Uterus (tissue), 2 donors: Measurements from ENCODE around the gene LIFR.

Experiments used
- POLR2A ChIP-seq, 2 donors: fragments of 450-650 bp; IDR thresholded peaks; one replicate each; pipeline ENCODE4 v1.6.1; 2016; ENCODE audit warnings: antibody characterized with exemption in 2 of 2, mild to moderate bottlenecking in 1 of 2, moderate library complexity in 1 of 2
- TF ChIP-seq, protein P1 (sequence below), 4 experiments: fragments of 200-600 bp in 2 of 4; fragments of 450-650 bp in 2 of 4; sonication (generic) in 2 of 4; IDR thresholded peaks; one replicate each; pipeline ENCODE4 v1.5.1; 2016 to 2019; ENCODE audit warnings: antibody characterized with exemption in 4 of 4, mild to moderate bottlenecking in 2 of 4, moderate library complexity in 1 of 4

DNA sequence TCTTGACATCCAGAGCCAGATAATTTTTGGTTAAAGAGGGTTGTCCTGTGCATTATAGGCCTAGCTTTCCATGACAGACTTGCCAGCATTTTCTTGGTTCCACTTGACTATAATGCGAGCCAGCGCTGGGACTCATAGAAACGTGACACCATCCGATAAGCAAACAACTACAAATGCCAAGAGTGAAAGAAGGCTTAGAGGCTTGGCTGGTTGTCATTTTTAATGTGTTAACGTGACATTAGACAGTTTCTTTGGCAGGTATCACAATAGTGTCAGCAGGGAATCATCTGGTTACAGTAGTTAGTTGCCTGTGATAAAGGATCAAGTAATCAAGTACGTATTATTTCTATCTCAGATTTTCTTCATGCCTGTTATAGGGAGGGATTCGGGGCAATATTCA, 20.0 kb upstream of the LIFR start:
- TF ChIP-seq, protein P1, sequence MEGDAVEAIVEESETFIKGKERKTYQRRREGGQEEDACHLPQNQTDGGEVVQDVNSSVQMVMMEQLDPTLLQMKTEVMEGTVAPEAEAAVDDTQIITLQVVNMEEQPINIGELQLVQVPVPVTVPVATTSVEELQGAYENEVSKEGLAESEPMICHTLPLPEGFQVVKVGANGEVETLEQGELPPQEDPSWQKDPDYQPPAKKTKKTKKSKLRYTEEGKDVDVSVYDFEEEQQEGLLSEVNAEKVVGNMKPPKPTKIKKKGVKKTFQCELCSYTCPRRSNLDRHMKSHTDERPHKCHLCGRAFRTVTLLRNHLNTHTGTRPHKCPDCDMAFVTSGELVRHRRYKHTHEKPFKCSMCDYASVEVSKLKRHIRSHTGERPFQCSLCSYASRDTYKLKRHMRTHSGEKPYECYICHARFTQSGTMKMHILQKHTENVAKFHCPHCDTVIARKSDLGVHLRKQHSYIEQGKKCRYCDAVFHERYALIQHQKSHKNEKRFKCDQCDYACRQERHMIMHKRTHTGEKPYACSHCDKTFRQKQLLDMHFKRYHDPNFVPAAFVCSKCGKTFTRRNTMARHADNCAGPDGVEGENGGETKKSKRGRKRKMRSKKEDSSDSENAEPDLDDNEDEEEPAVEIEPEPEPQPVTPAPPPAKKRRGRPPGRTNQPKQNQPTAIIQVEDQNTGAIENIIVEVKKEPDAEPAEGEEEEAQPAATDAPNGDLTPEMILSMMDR (IDR thresholded peaks at IDR 0.05): no peak
- TF ChIP-seq POLR2A (IDR thresholded peaks at IDR 0.05): no peak
